Measurements from ENCODE around the gene PTCD1.
A peak's percentile ranks its signal among the peaks of the same experiment; 100 is the strongest.
"Not testable (repeated sequence)": the region's sequence is repeated elsewhere in the genome, so short reads cannot be mapped to it uniquely, and the experiment has no call there.

GRCh38 chr7:99415513-99416127, 23.0 kb downstream of the PTCD1 start:
- not testable (repeated sequence) for TF ChIP-seq EZH2, EZH2phosphoT487 (IDR thresholded peaks at IDR 0.05)
- TF ChIP-seq CTCF (IDR thresholded peaks at IDR 0.05), result peak; percentile 65
